ENCODE measurements around the gene FAM163A. TPM values are rescaled to one million over a fixed set of nuclear protein-coding genes. Genes with fewer than 3 reads are reported as not detected.

The FAM163A gene
- total RNA-seq, 4 donors from 2014 or later: 0.44 TPM; not detected in 3

DNA sequence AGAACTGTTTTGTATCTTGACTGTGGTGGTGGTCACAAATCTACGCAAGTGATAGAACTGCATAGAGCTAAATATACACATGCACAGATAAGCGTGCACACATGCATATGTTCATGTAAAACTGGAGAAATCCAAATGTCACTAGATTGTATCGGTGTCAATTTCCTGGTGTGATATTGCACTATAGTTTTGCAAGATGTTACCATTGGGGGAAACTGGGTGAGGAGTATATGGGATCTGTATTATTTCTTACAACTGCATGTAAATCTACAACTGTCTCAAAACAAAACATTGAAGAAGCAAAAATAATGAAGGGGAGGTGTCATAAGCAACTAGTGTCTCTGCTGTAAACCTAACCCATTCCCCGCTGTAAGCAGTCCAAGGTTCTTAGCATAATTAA, 30.2 kb downstream of the FAM163A start:
- Histone ChIP-seq H3K27ac (no peak overlapping the region), H3K27me3 (no peaks in the 10 kb centered on the region), H3K4me1 (no peaks in the 10 kb centered on the region), H3K36me3 (no peaks in the 10 kb centered on the region), H3K4me3 (no peak overlapping the region), H3K9me3 (peaks cover 0 to 15% (median 0%) of the 10 kb centered on the region in 4 donors)
- TF ChIP-seq, protein P1, sequence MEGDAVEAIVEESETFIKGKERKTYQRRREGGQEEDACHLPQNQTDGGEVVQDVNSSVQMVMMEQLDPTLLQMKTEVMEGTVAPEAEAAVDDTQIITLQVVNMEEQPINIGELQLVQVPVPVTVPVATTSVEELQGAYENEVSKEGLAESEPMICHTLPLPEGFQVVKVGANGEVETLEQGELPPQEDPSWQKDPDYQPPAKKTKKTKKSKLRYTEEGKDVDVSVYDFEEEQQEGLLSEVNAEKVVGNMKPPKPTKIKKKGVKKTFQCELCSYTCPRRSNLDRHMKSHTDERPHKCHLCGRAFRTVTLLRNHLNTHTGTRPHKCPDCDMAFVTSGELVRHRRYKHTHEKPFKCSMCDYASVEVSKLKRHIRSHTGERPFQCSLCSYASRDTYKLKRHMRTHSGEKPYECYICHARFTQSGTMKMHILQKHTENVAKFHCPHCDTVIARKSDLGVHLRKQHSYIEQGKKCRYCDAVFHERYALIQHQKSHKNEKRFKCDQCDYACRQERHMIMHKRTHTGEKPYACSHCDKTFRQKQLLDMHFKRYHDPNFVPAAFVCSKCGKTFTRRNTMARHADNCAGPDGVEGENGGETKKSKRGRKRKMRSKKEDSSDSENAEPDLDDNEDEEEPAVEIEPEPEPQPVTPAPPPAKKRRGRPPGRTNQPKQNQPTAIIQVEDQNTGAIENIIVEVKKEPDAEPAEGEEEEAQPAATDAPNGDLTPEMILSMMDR (IDR thresholded peaks at IDR 0.05): no peak
- no peak for TF ChIP-seq EP300 (IDR thresholded peaks at IDR 0.05)
- no peak for TF ChIP-seq POLR2A (IDR thresholded peaks at IDR 0.05)
- WGBS, 2 donors: 96 to 97% methylated on average over 4 of the region's 4 CpGs
- no peak for DNase-seq (ENCODE audit: low spot score in 2 of 2)

DNA sequence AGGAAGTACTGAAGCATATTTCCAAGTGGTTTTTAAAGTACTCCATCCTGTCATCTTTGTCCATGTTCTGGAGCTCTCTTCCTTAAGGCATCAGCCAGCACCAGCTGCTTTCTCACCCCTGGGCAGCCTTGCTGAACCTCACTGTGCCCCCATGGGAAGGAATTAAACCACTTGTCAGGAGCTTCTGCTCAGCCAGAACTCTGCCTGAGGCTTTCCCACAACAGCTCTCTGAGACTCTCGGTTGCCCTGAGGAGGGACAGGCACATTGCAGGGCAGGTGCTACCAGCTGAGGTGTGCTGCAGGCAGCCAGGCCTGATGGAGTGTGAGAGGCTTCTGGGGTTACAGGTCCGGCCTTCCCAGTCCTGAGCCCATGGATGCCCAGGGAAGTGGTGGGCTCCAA, 30.9 kb downstream of the FAM163A start:
- Histone ChIP-seq H3K4me3 (no peak overlapping the region), H3K27me3 (no peaks in the 10 kb centered on the region), H3K36me3 (no peaks in the 10 kb centered on the region), H3K27ac (no peak overlapping the region), H3K4me1 (no peaks in the 10 kb centered on the region), H3K9me3 (peaks cover 0 to 9% (median 0%) of the 10 kb centered on the region in 4 donors)
- TF ChIP-seq EP300 (IDR thresholded peaks at IDR 0.05) (no peak), POLR2A (IDR thresholded peaks at IDR 0.05) (no peak)
- TF ChIP-seq, protein P1 (IDR thresholded peaks at IDR 0.05): no peak
- DNase-seq (ENCODE audit: low spot score in 2 of 2): no peak
- WGBS, 2 donors: 88% methylated on average over 1 to 2 of the region's 2 CpGs

DNA sequence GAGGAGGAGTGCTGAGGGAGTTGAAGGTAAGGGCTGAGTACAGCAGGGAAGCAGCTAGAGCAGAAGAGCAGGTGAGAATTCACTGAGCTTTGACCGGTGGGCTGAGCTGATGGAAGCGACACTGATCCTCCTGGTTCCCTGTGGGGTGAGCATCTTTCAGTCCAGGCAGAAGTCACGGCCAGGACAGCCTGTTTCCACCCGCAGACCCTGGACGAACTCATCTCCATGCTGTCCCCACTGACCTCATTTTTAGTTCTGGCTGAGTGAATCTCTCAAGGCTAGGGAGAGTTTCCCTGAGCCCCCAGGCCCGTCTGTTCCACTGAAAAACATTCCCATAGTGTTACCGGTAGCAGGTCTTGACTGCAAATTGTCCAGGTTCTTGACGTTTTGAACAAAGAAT, 31.5 kb downstream of the FAM163A start:
- Histone ChIP-seq H3K27ac (no peak overlapping the region), H3K4me1 (peaks cover 0 to 5% (median 0%) of the 10 kb centered on the region in 4 donors), H3K9me3 (peaks cover 0 to 9% (median 0%) of the 10 kb centered on the region in 4 donors), H3K36me3 (no peaks in the 10 kb centered on the region), H3K4me3 (no peak overlapping the region), H3K27me3 (no peaks in the 10 kb centered on the region)
- no peak for TF ChIP-seq EP300 (IDR thresholded peaks at IDR 0.05)
- no peak for TF ChIP-seq POLR2A (IDR thresholded peaks at IDR 0.05)
- TF ChIP-seq, protein P1 (IDR thresholded peaks at IDR 0.05): no peak
- 81 to 88% methylated on average over 8 of the region's 8 CpGs for WGBS, 2 donors
- no peak for DNase-seq (ENCODE audit: low spot score in 2 of 2)

DNA sequence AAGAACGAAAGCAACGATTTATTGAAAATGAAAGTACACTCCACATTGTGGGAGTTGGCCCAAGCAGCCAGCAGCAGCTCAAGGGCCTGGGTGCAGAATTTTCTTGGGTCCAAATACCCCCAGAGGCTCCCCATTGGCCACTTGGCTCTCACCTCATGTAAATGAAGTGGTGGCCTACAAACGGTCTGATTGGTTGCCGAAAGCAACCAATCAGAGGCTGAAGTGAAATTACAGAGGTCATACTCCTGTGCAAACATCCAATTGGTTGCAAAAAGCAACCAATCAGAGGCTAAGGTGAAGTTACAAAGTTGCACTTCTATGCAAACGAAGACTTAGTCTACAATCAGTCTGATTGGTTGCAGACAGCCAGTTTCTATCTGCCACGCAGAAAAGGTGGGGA, 31.9 kb downstream of the FAM163A start:
- TF ChIP-seq, protein P1 (IDR thresholded peaks at IDR 0.05): no peak
- no peak for TF ChIP-seq EP300 (IDR thresholded peaks at IDR 0.05)
- TF ChIP-seq POLR2A (IDR thresholded peaks at IDR 0.05): no peak
- H3K27me3 ChIP-seq: no peaks in the 10 kb centered on the region
- no peaks in the 10 kb centered on the region for H3K36me3 ChIP-seq
- H3K4me3 ChIP-seq: no peak overlapping the region
- no peak for DNase-seq (ENCODE audit: low spot score in 2 of 2)
- no peak overlapping the region for H3K27ac ChIP-seq
- peaks cover 0 to 9% (median 0%) of the 10 kb centered on the region in 4 donors for H3K4me1 ChIP-seq
- 83 to 85% methylated on average over 6 of the region's 6 CpGs for WGBS, 2 donors
- peaks cover 0 to 9% (median 0%) of the 10 kb centered on the region in 4 donors for H3K9me3 ChIP-seq

DNA sequence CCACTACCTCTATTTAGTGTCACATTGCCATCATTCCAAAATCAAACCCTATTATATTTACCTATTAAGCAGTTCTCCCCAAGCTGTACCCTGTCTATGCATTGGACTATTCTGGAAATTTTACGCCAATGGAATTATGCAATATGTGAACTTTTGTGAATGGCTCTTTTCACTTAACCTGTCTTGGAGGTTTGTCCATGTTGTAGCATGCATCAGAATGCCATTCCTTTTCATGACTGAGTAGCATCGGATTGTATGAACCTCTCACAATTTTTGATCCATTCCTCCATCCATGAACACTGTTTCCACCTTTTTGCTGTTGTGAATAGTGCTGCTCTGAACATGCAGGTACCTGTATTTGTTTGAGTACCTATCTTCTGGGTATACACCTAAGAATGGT, 33.7 kb downstream of the FAM163A start:
- WGBS, 2 donors: 93 to 96% methylated on average over 2 of the region's 2 CpGs
- H3K4me1 ChIP-seq: peaks cover 0 to 12% (median 0%) of the 10 kb centered on the region in 4 donors
- no peaks in the 10 kb centered on the region for H3K27me3 ChIP-seq
- TF ChIP-seq, protein P1 (IDR thresholded peaks at IDR 0.05): no peak
- TF ChIP-seq EP300 (IDR thresholded peaks at IDR 0.05) (no peak), POLR2A (IDR thresholded peaks at IDR 0.05) (no peak)
- no peak for DNase-seq (ENCODE audit: low spot score in 2 of 2)
- H3K4me3 ChIP-seq: no peak overlapping the region
- no peaks in the 10 kb centered on the region for H3K36me3 ChIP-seq
- H3K27ac ChIP-seq: no peak overlapping the region
- H3K9me3 ChIP-seq: peaks cover 0 to 9% (median 0%) of the 10 kb centered on the region in 4 donors

Data from tibial nerve (tissue), 4 donors.